NCI-H345 treated with DMSO at 0.1 percent for 48 hours (cell line): ENCODE results near the gene BNC2.

ENCODE experiments used
- DNase-seq: peaks from one replicate; lab custom pipeline; 2025; ENCODE audit not compliant: unreplicated experiment; lab: John Stamatoyannopoulos, UW

BNC2 gene

DNA sequence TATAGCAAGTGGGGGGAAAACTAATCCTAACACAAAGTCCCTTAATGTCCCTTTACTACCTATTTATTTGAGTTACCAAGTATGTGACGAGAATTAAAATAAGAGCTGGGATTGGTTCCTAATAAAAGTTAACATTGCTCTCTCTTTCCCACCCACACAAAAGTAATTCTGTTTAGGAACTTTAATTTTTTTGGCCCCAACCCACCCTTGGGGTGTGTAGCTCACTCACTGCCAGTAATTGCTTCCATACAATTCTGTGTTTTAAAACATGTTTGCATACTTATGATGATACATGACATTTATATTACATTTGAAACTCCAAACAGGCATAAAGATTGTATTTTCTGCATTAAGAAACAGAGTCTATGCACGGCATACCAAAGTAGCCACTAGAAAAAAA is 106.5 kb downstream of the BNC2 start:
- no peak for DNase-seq

DNA sequence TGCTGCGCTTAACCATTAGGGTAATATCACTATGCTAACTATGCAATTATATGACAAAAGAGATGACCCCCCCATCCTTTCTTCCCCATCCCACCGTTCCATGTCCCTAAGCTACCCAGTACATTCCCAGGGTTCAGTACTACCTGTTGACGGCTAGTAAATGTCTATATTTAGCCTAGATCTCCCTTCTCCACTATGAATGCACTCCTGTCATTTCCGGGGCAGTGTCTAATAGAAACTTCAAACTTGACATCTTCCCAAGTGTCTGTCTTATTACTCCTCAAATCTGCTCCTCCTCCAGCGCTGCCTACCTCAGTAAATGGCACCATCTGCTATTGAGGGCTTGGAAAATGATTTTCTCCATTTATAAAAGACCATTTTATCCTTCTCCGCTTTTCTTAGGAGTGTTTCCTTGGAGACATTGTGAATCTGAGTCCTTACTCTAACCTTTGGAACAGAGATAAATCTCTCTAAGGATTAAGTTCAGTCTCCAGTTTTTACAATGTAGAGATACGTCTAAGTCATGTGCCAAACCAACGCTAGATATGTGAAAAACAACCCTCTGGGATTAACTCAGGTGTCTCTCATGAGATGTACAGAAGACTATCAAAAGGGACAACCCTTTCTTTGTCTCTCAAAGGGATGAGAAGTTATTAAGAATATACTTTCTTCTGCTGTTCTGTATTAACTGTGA is 114.9 kb downstream of the BNC2 start:
- no peak for DNase-seq

DNA sequence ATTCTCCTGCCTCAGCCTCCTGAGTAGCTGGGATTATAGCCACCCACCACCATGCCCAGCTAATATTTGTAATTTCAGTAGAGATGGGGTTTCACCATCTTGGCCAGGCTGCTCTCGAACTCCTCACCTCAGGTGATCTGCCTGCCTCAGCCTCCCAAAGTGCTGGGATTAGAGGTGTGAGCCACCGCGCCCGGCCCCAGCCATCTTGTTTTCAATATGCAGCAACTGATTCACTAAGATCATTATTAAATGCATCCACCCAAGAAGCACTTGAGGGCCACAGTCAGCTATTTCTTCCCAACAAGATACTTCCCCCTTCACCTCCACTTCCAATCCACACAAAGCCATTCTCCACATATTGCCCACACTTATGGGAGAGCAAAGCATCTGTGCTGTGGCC is 115.8 kb downstream of the BNC2 start:
- no peak for DNase-seq

DNA sequence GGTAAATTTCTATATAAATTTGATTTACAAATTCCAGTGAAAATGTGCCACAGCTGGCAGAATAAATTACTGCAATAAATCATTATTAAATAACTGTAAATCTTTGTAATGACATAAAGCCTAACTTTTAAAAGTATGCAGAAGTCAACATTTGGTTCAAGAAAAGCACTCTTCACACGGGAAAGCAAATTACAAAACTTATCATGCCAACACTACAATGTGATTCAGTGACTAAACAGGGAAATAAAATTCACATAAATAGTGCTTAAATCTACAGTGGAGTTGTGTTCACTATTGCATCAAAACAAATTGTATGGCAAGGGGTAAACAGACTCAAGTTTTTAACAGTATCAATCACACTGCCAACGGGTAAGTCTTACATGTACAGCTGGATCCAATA is 117.2 kb downstream of the BNC2 start:
- no peak for DNase-seq

DNA sequence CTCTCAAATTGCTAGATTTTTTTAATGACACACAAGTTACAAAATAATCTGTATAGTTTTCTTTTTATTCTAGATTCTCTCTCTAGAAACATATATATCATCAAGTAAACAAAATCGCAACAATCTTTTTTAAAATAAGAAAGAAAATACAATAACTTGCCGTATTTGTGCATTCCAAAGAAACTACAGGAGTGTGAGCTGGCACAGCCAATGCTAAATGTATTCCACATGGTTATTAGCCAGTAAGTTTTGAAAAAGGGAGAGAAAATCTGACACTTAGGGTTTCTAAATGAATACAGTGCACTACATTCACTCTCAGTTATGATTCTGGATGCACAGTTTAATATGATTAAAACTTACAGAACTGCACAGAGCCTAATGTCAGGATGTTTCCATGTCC is 117.9 kb downstream of the BNC2 start:
- DNase-seq = no peak

DNA sequence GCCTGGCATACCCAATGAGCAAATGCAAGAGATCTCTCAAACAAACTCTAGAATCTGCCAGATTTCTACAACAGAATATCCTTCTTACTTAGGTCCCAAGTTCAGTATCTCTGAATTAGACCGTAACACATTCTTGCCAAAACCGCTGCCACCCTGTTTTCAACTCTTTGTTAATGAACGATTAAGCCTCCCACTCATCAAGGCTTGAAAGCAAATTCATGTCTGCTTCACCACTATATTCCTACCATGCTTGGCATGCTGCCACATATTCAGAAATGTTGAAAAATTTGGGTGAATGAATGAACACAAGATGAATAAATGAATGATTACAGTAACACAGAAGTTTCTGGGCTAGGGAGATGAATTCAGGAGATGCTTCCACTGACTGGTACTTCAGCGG is 119.9 kb downstream of the BNC2 start:
- DNase-seq = no peak

DNA sequence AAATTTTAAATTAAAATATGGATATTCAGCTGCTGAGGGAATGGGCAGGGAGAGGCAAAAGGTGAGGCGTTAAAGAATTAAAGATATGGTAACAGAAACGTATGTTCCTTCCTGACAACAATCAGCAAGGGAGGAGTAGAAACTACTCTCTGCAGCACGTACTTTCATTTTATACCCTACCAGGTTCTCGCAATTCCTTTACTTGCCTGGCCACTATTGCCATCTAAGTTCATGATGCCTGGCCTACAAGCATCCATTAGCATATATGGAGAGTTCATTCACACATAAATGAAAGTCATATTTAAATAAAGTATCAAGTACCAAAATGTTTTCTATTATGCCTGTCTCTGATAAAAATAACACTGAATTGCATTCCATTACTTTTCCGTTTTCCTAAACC is 125.1 kb downstream of the BNC2 start:
- DNase-seq = no peak

DNA sequence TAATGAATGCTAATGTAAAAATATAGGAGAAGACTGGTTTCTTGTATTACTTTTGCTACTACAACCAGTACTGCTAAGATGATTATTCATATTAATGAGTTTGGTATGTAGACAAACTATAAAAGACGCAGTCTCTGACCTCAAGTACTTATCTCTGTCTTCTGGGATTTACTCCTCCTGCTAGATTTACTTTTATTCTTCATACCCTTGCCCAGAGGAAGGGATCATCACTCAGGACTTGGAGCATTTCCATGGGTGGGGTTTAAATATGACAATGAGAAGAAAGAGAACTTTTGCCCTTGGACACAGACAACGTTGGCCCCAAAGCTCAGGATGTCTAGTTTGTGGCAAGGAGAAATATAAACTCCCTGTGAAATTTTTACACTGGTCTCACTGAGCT is 126.1 kb downstream of the BNC2 start:
- no peak for DNase-seq

DNA sequence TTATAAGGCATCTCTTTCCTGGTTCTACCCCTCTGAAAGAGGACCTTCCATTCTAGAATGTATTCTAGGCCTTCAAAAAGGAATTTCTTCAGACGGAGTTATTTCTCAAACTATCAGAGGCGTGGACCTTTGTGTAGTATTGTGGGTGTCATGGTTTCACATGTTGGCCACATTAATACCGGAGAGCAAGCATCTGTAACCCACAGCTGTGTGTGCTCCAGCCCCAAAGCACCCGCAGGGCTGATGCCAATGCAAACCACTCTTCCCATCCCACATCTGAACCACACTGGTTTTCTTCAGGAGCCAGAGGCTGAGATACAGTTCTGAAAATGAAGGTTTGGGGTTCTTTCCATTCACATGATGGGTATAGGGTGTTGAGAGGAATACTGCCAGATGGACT is 127.1 kb downstream of the BNC2 start:
- DNase-seq = no peak

DNA sequence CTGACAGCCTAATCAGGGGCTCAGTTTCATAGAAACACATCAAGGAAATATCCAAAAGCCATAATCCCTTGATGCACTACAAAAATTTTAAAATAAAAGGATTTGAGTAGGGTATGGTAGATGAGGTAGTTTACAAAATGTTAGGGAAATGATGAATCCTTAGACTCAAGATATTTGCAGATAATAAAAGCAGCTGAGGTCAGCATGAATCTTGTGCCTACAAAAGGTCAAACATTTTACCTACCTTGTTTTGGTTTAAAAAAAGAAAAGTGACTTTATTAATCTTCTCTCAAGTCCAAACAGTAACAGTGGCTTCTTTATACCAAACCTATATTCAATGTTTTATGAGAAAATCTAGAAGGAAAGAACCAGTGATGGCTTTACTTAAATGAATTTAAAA is 135.5 kb downstream of the BNC2 start:
- no peak for DNase-seq

DNA sequence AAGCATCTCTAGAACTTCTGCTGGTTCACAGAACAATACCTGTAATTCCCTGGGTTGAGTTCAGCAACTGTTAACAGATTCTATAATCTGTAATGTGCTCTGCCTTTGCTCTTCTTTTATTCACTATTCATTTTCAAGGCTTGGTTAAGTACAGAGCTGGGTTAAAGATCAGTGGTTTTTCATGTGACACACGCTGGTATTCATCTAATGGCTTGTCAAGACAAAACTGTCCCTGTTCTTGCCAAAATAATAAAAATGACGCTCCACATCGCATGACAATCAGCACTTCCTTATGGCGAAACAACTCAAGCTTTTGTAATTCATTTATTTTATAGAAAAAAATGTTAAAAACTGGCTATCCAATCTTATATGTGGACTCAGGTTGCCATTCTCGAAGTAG is 137.9 kb downstream of the BNC2 start:
- DNase-seq = no peak

DNA sequence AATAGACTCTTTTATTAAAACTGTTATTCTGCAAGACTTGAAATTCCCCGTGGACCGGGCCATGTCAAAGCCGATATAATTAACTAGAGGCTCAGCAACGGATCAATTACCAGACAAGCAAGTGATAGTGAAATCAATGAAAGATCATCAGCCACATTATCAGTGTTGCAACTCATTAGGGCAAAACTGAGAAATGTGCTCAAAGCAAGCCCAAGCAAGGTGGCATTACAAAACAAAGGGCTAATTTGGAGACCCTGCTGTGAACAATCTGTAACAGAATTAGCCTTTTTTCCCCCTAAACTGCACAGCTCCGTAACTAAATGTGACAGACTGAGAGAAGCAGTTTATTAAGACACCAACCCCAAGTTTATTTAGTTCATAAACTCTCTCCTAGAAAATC is 140.3 kb downstream of the BNC2 start:
- DNase-seq = no peak

DNA sequence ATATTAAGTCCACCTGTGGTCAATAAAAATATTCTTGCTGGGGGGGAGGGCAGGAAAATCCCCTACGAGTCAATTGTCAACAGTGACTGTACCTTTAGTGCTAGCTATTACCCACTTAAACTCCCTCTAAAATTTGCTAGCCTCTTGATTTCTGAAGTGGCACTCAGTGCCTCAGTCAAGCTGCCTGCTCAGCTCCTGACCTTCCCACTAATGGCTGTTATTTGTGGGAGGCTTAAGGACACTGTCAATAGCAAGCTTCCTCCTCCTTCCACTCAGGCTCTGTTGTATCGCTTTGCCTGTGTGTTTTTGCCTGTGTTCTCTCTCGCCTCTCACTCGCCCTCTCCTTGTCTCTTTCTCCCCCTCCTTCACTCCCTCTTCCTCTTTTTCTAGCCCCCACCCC is 140.8 kb downstream of the BNC2 start:
- peak; percentile 79 for DNase-seq

DNA sequence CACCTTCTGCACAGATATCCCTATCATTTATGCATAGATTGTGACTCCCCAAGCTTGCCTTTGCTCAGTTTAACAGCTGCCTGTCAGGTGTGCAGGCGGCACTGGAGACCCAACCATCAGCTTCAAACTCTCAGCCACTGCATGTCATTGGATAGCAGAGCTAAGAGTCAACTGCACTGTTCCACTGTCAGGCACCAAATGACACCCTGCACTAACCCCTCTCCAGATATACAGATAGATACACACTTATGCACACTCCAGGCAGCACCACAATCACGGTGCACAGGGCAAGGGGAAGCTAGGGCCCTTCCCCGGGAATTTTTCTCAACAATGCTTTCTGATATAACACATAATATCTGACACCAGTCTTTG is 142.3 kb downstream of the BNC2 start:
- no peak for DNase-seq

DNA sequence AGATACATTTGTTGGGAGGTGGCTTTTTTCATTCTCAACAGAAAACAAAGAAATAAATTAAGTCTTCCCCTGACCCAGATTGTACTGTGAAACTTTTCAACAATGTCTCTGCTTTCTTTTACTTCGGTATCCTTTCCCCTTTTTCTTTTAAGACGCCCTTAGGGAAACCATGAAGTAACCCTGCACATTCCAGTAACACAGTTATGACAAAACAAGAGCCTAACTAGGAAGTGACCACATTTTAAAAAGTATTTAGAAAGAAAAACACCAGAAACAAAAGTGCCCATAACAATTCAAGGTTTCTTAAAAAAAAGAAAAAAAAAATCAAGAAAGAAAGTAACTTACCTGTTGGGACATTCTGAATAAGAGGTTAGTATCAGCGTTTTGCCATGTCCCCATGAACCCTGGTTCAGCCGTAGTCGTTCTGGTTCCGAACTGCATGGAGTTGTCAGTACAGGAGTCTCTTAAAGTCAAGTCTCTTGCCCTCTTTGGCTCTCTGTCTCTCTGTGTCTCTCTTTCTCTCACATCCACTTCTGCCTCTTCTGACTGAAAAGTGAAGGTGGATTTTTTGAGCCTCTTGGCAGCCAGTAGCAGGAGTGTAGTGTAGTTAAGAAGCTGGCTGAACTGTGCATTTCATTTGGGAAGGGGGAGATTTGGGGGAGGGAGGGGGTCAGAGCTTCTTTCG is 142.9 kb downstream of the BNC2 start:
- no peak for DNase-seq

DNA sequence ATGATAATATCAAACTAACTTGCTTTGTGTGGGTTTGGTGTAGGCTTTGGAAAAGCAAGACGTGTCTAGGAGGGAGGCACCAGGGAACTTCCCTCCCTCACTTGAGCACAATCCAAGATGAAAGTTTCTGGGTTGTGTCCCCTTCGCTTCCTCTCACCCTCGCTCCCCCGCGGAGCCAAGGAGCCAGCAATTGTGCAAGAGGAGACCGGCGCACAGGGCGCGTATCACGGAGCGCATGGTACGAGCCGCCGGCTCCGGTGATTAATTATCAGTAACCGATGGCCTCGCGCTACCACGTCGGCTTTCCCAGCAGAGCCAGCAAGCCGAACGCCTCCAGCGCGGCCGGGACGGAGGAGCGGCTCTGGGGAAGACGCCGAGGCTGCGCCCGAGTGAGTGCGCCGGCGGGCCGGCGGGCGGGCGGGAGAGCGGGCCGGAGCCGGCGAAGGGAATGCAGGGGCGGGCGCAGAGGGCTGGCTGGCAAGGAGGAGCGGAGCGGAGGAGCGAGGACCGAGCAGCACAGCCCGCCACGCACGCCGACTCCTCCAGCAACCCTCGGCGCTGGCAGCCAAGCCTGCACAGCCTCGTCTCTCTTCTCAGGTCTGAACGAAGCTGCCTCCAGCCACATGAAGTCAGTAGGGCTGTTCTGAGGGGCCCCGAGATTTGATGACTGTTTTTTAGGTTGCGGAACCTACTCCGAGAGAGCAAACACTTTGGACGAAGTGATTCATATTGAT is 143.6 kb downstream of the BNC2 start:
- DNase-seq = no peak

DNA sequence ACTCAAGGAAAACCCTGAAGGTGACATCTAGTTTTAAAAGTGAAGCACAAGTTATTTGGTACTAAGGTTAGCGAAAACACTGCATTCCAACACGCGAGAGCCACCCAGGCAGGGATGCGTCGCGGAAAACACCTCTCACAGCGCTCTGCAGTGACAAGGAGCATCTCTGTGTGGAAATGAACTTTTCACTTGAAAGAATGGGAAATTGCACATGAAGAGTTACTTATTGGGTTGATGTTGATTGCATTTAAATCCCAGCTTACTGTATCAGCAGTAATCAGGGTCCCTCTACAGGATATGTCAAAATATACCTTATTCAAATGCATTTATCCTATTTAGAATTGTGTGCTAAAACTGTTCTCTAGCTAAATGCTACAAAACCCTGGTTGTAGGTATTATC is 144.4 kb downstream of the BNC2 start:
- no peak for DNase-seq

DNA sequence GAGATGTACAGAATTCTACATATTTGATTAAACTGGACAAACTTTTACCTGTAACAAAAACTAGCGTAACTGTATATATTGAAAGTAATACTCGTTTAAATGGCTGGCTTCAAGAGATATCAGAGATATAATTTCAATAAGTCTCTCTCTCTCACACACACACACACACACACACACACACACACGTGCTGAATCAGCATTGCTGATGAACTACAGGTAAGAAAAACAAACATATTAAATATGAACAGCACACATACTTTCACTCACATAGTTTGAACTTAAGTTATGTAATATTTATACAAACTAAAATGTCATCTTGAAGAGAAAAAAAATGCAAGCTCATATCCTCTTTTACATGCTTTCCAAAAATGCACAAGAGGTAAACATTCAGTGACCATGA is 145.4 kb downstream of the BNC2 start:
- DNase-seq = no peak

DNA sequence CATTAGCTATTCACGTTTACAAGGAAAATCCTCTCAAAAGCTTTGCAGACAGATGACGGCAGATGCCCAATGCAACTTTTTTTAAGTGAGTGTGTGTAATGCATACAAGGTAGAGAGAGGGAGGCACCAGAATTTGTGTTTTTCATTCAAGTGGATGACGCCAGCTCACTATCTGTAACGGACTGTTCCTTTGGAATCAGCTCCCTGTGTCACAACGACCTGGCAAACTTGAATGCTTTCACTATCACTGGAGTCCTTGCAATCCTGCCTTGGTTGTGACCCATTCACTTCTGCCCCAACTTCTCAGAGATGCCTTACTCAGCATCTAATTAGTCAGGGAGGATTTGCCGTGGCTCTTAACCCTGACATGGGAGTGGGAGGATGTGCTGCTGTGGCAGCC is 148.5 kb downstream of the BNC2 start:
- no peak for DNase-seq

DNA sequence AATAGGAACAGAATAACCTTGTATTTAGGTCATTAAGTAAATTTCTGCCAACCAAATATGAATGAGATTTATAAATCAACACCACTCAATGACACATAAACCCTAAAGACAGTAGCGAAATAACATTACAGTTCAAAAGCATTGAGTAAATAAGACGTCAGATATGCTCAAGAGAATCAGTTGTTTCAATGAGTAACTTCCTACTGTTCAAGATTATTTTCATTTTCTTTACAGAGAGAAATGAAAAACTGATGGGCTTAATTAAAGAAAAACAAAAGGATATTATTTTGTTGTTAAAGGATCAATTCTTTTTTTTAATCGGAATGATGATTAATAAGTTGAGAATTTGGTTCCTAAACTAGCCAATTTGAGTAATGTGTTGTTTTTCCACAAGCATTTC is 150.1 kb downstream of the BNC2 start:
- DNase-seq = no peak

DNA sequence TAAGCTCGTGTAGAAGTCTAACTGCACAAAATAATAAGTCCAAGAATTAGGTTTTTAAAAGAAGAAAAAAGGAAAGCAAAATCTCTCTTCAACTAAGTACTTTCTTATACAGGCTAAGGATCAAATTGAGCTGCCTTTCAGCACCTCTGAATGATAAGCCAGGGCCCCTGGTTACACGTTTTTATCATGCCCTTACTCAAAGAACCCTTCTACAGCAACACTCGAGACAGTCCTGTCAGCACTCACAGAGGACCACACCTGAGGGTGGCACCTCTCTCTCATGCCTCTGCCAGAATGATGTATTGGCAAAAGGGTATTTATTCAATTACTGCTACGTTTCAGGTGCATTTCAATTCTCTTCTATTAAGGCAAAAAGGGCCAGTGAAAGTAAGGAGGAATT is 150.5 kb downstream of the BNC2 start:
- DNase-seq = no peak

DNA sequence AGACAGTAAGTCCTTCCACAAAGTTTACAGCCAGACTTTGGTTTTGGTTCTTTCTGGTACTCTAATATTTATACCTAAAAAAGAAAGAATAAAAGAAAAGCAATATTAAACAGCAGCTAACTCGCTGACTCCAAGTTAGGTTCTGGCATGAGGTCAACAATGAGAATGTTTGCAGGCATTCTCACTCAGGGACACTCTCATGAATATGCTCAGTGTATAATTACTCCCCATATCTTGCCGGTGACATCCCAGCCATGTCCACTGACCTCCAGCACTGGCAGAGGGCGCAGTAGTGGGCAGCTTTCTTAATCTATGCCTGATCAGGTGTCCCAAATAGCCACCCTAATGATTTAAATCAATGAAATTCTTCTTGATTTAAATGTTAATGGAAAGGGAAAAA is 151.5 kb downstream of the BNC2 start:
- DNase-seq = no peak

DNA sequence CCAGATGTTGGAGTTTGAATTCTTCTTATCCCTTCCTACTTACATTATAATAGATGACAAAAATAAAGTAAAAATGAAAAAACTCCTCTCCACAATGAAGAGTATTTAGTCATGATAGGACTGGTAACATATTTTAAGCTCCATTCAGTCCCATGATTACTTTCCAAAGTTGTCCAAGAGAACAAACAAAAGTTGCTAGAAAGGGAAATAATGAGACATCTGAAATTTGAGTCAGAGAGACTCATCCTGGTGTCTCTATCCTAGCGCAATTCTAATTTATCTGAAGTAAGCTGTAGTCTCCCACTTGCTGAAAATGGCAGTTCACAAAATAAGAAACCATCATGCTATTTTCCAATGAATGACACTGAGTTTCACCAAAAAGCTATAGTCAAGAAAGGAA is 152.2 kb downstream of the BNC2 start:
- DNase-seq = no peak
